Inferior parietal cortex (tissue), 1 donor: Measurements from ENCODE around the gene GNB1.
"Not testable (repeated sequence)": the region's sequence is repeated elsewhere in the genome, so short reads cannot be mapped to it uniquely, and the experiment has no call there.

Source experiments
- DNase-seq: peaks from one replicate; pipeline ENCODE4 v3.0.0-alpha.2; 2016; ENCODE audit errors: extremely low spot score

GNB1 gene

GRCh38 chr1:1859970-1860697 lies 30.8 kb downstream of the GNB1 start:
- DNase-seq: not testable (repeated sequence)

GRCh38 chr1:1858382-1859086 lies 32.4 kb downstream of the GNB1 start:
- DNase-seq: no peak

GRCh38 chr1:1857096-1857703 lies 33.7 kb downstream of the GNB1 start:
- DNase-seq: no peak

- not testable (repeated sequence) for DNase-seq
These were observed 34.7 kb downstream of the GNB1 start for GRCh38 chr1:1856161-1856560.

- DNase-seq: no peak
These were observed 37.2 kb downstream of the GNB1 start for GRCh38 chr1:1853593-1854257.

GRCh38 chr1:1852619-1853414 lies 38.1 kb downstream of the GNB1 start:
- no peak for DNase-seq

- DNase-seq: no peak
These were observed 43.0 kb downstream of the GNB1 start for GRCh38 chr1:1847890-1848289.

- no peak for DNase-seq
These were observed 43.6 kb downstream of the GNB1 start for GRCh38 chr1:1847061-1847850.

- no peak for DNase-seq
These were observed 44.4 kb downstream of the GNB1 start for GRCh38 chr1:1846386-1846918.

GRCh38 chr1:1842360-1843146 lies 48.3 kb downstream of the GNB1 start:
- no peak for DNase-seq

- no peak for DNase-seq
These were observed 49.3 kb downstream of the GNB1 start for GRCh38 chr1:1841575-1841995.

GRCh38 chr1:1839311-1839965 lies 51.4 kb downstream of the GNB1 start:
- no peak for DNase-seq

- DNase-seq: no peak
These were observed 54.8 kb downstream of the GNB1 start for GRCh38 chr1:1836119-1836518.

GRCh38 chr1:1835546-1835945 lies 55.3 kb downstream of the GNB1 start:
- no peak for DNase-seq

- no peak for DNase-seq
These were observed 57.0 kb downstream of the GNB1 start for GRCh38 chr1:1833916-1834325.

- no peak for DNase-seq
These were observed 57.4 kb downstream of the GNB1 start for GRCh38 chr1:1833456-1833855.

GRCh38 chr1:1832820-1833219 lies 58.1 kb downstream of the GNB1 start:
- DNase-seq: no peak

GRCh38 chr1:1832166-1832565 lies 58.7 kb downstream of the GNB1 start:
- DNase-seq: no peak
